Activated naive CD4-positive, alpha-beta T cell treated with anti-CD3 and anti-CD28 coated beads, Interleukin-2, amount 50 U/mL, for 72 hours (primary cell): ENCODE measurements around the gene OSBPL5. TPM values are rescaled to one million over a fixed set of nuclear protein-coding genes. Genes with fewer than 3 reads are reported as not detected.

Experiments
- ATAC-seq, 2 donors: fragments of 150-1000 bp; cut with Tn5 transposase; 2 replicates each; pipeline ENCODE4 v1.10.0; 2021; ENCODE audit warnings: mild to moderate bottlenecking in 2 of 2, moderate library complexity in 2 of 2
- DNase-seq, 2 donors: peaks; one replicate each; pipeline ENCODE4 v3.0.0; 2021 to 2022; ENCODE audit warnings: low spot score in 2 of 2
- H3K27ac Mint-ChIP-seq, 2 donors: one replicate each; pipeline ENCODE4 v1.8.0; 2022; ENCODE audit warnings: mild to moderate bottlenecking in 2 of 2, mixed read lengths in 2 of 2
- H3K36me3 Mint-ChIP-seq, 2 donors: one replicate each; pipeline ENCODE4 v1.8.0; 2022; ENCODE audit warnings: mixed read lengths in 2 of 2
- H3K9me3 Mint-ChIP-seq, 2 donors: one replicate each; pipeline ENCODE4 v1.8.0; 2022; ENCODE audit warnings: mixed read lengths in 2 of 2
- total RNA-seq, 2 donors: library from RNA; stranded (reverse); gene quantifications; one replicate each; pipeline ENCODE4 v1.2.3, GENCODE V29; 2022

OSBPL5 gene
- total RNA-seq, 2 donors from 2014 or later = 1.2 to 20.0 TPM

DNA sequence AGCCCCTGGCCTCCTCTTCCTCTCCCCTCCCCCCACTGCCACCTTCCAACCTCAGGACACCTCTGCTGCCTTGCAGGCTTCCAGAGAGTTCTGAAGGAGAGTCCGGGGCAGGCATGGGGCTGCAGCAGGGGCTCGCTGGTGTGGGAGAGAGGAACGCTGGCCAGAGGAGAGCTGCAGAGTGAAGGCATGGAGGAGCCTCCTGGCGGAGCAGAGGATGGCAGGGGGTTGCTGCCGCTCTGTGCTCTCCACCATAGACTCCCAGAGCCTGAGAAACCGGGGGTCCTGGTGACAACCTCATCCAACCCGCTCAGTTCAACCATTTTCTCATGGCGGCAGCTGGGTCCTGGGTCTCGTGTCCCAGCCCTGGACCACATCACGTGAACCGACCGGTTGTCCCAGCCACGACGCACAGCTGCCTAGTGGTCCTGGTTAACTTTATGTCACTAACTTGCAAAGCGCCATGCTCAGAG, 36.0 kb upstream of the OSBPL5 start:
- no peak for ATAC-seq

DNA sequence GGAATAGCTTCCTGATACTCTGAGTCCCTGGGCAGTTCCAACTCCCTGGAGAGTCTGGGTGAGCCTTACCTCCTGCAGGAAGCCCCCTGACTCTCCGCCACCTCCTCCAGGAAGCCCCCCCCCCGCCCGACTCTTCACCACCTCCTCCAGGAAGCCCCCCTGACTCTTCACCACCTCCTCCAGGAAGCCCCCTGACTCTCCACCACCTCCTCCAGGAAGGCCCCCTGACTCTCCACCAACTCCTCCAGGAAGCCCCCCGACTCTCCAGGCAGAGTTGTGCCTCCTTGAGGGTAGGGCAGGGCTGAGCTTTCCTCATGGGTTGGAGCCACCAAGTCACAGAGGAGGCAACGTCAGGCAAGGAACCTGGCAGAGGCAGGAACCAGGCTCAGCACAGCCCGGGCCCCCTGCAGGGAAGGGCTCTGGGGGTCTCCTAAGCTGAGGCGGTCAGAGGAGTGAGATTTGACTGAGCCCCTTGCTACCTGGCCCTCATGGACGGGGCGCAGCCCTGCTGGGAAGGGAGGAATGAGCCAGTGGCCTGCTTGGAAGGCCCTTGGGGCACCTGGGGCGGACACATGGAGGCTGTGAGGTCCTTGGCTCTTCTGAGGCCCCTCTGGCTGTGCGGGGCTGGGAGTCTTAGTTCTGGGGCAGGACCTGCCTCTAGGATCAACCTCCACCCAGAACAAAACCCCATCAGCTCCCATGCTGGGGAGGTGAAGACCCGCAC, 35.4 kb upstream of the OSBPL5 start:
- DNase-seq (no peak), ATAC-seq (no peak)
- Mint-ChIP-seq H3K9me3 (no peaks in the 10 kb centered on the region), H3K36me3 (no peaks in the 10 kb centered on the region), H3K27ac (no peak overlapping the region)

More for the DNA sequence above, 36.0 kb upstream of the OSBPL5 start:
- Mint-ChIP-seq H3K36me3 (no peaks in the 10 kb centered on the region), H3K27ac (no peak overlapping the region), H3K9me3 (no peaks in the 10 kb centered on the region)
- DNase-seq = peak in 1 of 2 donors; percentile 52

DNA sequence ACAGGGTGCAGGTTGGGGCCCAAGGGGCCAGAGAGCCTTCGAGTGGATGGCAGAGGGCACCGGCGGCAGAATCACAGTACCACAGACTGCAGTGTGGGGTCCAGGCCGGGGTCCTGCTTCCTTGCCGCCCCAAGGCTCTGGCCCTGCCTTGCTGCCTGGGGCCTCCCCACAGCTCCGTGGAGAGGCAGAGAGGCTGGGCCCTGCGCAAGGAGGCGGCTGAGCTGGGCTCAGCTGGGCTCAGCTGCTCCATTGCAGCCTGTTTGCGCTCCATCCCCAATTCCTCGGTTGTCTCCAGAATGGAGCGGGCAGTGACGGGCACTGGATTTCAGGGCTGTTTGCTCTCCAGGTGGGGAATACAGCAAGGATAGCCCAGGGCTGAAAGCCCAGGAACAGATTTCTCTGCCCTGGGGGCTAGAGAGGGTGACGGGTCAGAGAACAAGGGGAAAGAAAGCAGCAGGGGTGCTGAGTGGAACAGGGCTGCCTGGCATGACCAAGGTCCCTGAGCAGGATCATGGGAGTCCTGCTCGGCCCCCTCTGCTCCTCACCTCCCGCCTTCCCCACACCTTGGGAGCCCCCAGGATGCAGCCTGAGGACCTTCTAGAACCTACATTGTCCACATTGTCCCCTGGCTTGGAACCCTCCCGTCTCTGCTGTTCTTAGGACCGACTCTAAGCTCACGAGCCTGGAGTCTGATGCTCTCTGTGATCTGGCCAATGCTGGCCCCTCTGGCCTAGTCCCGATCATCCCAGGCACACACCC, 34.6 kb upstream of the OSBPL5 start:
- DNase-seq (no peak), ATAC-seq (no peak)
- Mint-ChIP-seq H3K27ac (no peak overlapping the region), H3K9me3 (no peaks in the 10 kb centered on the region), H3K36me3 (no peaks in the 10 kb centered on the region)

DNA sequence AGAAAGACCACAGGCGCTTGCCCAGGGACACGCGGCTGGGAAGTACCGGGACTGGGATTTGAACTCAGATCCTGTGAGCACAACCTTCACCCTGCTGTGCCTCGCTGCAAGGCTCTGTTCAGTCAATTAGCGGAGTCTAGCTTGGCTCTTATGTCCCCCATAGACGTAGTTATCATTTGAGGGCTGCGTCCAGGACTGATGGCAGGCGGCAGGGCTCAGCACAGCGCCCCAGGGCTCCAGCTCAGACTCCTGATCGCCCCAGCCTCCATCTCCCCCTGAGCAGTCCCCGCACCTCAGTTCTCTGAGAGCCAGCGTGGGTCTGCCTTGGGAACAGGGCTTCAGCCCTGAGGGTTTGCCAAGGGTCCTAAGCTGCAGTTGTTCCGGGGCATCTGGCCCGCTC, 33.7 kb upstream of the OSBPL5 start:
- DNase-seq (no peak), ATAC-seq (no peak)
- Mint-ChIP-seq H3K36me3 (no peaks in the 10 kb centered on the region), H3K27ac (no peak overlapping the region), H3K9me3 (no peaks in the 10 kb centered on the region)

DNA sequence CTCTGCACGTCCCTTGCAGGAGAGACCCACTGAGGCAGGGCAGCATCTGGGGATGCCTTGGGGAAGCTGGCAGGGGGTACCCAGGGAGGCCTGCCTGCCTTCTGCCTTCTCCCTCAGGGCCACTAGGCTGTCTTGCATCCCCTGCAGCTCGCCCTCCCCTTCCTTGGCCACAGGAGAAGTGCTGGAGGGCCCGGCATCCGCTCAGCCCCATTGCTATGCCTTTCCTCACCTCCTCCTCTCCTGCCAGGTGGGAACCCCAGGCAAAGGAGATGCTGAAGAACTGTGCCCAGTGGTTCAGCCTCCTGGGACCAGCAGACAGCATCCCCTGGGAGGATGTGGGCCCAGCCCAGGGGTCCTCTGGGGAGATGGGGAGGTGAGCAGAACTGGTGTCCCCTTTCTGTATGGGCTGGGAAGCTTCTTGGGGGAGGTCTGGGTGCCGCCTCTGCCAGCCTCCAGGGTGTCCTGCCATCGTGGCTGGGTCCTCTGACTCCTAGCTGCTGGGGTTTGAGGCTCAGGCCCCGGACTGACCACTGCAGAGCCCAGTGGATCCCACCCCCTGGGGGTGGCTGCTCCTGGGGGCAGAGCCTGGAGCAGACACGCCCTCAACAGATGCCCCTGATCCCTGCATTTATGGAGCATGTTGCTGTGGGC, 32.9 kb upstream of the OSBPL5 start:
- ATAC-seq = no peak
- H3K9me3 Mint-ChIP-seq = no peaks in the 10 kb centered on the region
- H3K27ac Mint-ChIP-seq = no peak overlapping the region
- no peaks in the 10 kb centered on the region for H3K36me3 Mint-ChIP-seq
- no peak for DNase-seq

DNA sequence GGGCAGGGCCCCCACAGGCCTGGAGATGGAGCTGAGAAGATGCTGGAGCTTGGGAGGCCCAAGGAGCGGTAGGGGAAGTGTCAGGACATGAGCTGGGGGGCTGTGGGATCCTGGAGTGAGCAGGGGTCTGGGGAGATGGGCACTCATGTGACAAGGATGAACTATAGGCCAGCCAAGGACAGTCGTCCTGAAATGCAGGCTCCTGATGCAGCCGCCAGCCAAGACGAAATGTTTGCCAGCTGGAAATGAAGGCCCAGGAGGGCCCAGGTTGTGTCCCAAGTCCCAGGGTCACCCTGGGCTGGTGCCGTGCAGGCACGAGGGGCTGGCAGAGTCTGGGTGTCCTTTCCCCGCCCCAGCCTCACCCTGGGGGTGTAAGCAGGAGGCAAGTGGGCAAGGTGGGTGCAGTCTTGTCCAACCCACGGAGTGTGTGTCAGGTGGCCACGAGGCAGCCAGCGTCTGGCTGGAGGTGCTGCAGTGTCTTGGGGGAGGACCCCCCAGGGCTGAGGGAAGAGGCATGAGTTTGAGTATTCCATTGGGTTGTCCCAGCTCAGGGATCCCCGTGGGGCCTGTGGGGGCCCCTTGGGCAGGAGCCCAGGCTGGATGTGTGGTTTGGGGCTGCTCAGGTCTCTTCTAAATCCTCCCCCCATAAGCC, 32.1 kb upstream of the OSBPL5 start:
- H3K27ac Mint-ChIP-seq = no peak overlapping the region
- H3K9me3 Mint-ChIP-seq = no peaks in the 10 kb centered on the region
- ATAC-seq (no peak), DNase-seq (no peak)
- H3K36me3 Mint-ChIP-seq = no peaks in the 10 kb centered on the region

DNA sequence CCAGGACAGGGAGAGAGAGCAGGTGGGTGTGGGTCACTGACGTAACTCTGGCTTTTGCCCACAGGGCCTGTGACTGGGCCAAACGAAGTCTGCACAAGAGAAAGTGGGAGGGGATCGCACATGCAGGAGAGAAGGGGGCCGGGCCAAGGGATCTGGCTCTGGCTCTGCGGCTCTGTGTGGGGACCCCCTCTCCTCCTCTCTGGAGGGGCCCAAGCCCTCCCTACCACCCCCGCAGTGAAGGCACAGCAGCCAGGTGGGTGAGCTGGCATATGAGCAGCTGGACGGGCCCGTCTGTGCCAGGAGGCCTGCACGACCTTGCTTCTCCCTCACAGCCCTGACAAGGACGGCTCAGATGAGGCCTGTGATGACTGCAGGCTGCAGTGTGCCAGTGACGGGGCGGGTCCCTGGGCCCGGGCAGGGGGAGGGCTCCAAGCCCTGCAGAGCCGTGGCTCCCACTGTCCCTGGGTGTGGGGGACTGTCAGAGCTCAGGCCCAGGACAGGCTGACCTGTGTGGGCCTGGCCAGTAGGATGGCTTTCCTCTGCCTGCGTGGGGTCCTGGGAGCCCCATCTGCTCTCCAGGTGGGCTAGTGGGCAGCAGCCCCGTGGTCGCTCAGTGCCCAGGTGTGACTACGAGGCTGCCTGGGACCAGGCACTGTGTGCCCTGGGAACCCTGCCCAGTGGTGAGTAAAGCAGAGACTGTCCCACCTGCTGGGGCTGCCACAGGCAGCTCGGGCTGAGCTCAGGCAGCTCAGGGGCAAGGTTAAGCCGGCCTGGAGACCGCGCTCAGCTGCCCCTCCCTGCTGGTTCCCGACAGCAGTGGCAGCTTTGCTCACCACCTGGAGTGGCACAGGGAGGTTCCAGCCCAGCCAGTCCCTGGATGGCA, 31.3 kb upstream of the OSBPL5 start:
- Mint-ChIP-seq H3K36me3 (no peaks in the 10 kb centered on the region), H3K9me3 (no peaks in the 10 kb centered on the region), H3K27ac (no peak overlapping the region)
- DNase-seq = no peak
- no peak for ATAC-seq

DNA sequence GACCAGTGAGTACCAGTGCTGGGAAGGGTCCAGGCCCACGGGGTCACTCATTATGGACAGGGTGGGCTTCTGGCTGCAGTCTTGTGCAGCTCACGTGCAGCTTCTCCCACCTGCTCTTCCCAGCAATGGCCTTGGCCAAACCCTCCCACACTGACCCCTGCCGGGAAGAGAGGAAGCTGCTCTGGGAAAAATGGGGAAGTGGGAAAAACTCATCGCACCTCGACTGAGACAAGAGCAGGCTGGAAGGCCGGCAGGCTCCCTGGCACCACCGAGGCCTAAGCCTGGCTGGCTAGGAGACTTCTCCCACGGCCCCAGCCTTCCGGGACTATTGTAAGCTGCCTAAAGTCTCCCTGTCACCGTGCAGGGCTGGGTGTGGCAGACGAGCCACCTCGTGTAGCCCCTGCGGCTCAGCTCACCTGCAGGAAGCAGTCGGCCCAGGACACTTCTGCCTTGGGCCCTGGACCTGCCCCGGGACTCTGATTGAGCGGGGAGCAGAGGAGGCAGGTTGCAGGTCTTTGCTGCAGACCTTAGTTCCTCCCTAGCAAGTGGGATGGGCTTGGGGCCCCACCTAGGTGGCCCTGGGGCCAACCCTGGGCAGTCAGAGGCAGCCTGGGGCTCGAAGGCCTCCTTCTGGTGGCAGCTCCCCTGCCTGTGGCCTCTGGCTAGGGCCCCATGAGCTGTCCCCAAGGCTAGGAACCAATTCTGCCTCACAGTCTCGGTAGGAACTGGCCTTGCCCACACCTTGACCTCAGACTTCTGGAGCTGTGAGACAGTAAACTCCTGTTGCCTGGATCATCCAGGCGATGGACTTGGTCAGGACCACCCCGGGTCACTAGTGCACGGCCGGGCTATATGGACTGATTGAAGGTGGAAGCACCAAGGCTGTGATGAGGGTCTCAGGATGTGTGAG, 30.4 kb upstream of the OSBPL5 start:
- ATAC-seq (no peak), DNase-seq (no peak)
- Mint-ChIP-seq H3K36me3 (no peaks in the 10 kb centered on the region), H3K27ac (no peak overlapping the region), H3K9me3 (no peaks in the 10 kb centered on the region)

DNA sequence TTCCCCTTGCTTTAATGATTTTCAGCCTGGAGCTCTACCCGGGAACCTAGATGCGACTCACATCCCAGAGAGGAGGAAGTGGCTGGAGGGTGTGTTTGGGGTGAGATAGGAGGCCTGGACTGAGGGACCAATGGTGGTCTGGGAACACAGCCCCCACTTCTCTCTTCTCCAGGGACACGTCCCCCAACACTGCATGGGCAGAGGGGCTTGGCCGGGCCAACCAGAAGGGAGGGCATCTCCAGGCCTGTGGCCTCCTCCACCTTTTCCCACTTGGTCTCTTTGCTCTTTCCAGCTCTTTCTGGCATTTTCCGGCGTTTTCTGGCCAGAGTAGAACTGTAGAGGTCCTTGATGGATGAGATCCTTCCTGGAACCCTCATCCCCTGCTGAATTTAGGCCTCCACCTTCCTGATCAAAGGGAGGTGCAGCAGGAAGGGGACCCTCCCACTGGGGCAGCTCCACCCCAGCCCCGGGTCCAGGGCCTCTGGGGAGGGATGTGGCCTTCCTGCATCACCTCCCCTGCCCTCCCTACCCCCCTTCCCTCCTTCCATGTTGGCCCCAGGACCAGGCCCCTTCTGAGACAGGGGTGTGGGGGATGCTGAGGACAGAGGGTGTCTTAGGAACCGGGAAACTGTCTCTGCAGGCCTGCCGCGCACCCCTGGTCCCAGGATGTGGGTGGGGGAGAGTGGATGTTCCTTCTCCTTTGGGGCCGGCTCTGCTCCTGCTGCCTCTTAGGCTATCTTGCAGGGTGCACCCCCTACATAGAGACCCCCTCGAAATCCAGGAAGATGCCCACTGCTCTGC, 29.1 kb upstream of the OSBPL5 start:
- DNase-seq (no peak), ATAC-seq (no peak)
- H3K9me3 Mint-ChIP-seq = no peaks in the 10 kb centered on the region
- H3K27ac Mint-ChIP-seq = peak overlapping the region in 1 of 2 donors; percentile 9
- H3K36me3 Mint-ChIP-seq = no peaks in the 10 kb centered on the region

DNA sequence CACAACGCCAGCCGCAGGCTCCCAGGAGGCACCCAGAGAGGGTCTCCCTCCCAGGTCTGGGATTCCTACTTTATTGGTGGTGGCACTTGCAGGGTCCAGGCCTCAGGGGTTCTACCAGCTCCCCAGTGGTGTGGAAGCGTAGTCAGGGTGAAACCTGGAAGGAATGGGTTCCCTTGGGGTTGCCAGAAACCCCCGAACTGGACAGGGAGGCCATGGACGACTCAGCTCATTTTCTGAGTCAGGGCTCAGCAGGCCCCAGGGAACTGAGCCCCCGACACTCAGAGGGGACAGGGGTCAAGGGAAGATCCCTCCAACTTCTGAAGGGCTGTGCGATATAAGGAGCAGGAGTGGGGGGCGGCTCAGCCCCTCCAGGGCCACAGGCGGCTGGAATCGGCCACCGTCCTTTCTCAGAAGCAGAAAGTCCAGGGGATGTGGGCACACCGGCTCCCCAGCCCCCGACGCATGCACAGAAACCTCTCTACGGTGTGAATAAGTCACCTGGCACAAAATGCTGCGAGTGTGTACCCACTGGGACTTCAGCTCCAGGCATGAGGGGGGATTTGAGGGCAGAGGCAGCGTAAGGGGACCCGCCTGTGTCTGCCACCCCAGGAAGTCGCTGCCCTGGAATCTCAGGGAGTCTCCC, 28.4 kb upstream of the OSBPL5 start:
- DNase-seq (no peak), ATAC-seq (no peak)
- H3K27ac Mint-ChIP-seq = no peak overlapping the region
- H3K36me3 Mint-ChIP-seq = no peaks in the 10 kb centered on the region
- H3K9me3 Mint-ChIP-seq = no peaks in the 10 kb centered on the region

DNA sequence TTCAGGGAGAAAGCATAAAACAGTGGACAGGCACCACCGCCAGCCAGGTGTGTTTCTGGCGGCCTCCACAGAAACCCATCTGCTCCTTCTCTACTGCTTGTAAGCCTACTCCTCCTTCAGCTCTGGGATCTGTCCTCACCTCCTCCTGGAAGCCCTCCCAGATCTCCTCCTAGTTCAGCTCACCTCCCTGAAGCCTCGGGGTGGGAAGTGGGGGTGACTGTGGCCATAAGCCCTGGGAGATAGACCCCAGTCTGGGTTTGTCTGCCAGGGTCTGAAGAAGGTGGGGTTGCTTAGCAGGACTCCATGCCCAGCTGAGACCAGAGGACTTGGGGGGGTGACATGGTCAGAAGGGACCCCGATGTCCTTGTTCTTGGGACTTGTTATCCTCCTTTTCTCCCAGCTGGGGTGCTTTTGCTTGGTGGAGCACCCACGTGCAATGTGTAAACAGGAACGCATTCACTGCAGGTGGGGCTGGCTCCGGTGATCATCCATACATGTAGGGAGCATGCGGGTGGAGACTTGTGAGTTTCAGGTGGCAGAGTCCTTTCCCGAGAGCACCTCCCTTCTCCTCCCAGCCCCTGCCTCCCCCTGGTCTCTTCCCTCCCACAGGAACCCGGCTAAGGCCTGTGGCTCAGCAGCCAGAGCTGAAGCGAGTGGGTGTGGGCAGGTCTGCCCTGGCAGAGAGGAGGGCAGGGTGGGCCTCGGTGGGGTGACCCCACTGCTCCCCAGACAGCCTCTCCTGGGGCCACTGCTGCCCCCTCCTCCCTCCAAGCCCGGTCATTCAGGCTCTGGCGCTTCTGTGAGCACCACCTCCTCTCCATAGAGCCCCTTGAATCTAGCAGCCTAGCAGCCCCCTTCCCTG, 27.6 kb upstream of the OSBPL5 start:
- Mint-ChIP-seq H3K9me3 (no peaks in the 10 kb centered on the region), H3K27ac (no peak overlapping the region), H3K36me3 (no peaks in the 10 kb centered on the region)
- DNase-seq (no peak), ATAC-seq (no peak)

DNA sequence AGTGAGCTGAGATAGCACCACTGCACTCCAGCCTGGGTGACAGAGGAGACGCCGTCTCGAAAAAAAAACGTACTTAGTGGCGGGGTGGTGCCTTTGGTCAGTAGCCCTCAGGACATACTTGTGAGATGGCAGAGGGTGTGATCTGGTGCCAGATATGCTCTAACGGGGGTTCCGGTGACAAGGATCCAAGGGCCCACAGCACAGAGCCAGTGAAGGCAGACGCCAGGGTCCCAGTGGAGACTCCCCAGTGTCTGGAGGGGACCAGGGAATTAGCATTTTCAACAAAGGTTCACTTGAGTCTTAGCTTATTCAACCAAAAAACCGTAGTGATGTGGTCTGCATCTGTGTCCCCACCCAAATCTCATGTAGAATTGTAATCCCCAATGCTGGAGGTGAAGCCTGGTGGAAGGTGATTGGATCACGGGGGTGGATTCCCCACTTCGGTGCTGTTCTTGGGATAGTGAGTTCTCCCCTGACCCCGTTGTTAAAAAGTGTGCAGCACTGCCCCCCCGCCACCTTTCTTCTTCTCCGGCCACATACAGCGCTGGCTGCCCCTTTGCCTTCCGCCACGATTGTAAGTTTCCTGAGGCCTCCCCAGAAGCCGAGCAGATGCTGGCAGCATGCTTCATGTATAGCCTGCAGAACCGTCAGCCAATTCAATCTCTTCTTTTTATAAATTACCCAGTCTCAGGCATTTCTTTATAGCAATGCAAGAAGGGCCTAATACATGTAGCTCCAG, 26.6 kb upstream of the OSBPL5 start:
- ATAC-seq = no peak
- Mint-ChIP-seq H3K36me3 (no peaks in the 10 kb centered on the region), H3K9me3 (no peaks in the 10 kb centered on the region), H3K27ac (no peak overlapping the region)
- DNase-seq = no peak

DNA sequence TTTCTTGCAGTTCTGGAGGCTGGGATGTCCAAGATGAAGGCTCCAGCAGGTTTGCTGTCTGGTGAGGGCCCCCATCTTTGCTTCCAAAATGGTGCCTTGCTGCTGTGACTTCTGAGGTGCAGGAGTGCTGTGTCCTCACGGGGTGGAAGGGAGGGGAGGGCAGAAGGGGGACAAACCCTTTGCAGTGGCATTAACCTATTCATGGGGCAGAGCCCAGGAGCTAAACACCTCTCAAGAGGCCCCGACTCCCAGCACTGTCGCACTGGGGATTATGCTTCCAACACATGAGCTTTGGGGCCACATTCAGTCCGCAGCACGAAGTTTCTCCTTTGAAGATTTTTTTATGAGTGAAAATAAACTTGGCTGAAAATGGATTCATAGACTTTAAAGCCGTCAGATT, 25.5 kb upstream of the OSBPL5 start:
- Mint-ChIP-seq H3K27ac (no peak overlapping the region), H3K9me3 (no peaks in the 10 kb centered on the region)
- no peak for ATAC-seq

More for the DNA sequence above, 25.5 kb upstream of the OSBPL5 start:
- H3K36me3 Mint-ChIP-seq = no peaks in the 10 kb centered on the region
- DNase-seq = no peak
